Liver (tissue), 9 donors: ENCODE measurements around the gene MYO5A. TPM values are rescaled to one million over a fixed set of nuclear protein-coding genes. Genes with fewer than 3 reads are reported as not detected.

Experiments
- DNase-seq: peaks from one replicate; pipeline ENCODE4 v3.0.0-alpha.2; 2017; ENCODE audit warnings: low spot score
- H3K27ac ChIP-seq, 2 donors: one replicate each; pipeline ENCODE4 v1.7.0; 2013; ENCODE audit warnings: inconsistent platforms in 2 of 2, low read length in 2 of 2, control low read depth in 1 of 2, low read depth in 1 of 2, mild to moderate bottlenecking in 1 of 2
- H3K27me3 ChIP-seq, 4 donors: one replicate each; pipeline versions ENCODE4 v1.6.1 to v1.7.0; 2013; ENCODE audit warnings: low read length in 3 of 4, inconsistent platforms in 1 of 4, mild to moderate bottlenecking in 1 of 4, moderate library complexity in 1 of 4; ENCODE audit not compliant: control insufficient read depth in 4 of 4, insufficient read depth in 4 of 4
- H3K36me3 ChIP-seq, 4 donors: one replicate each; pipeline versions ENCODE4 v1.6.1 to v1.7.0; 2013; ENCODE audit warnings: low read length in 3 of 4, mild to moderate bottlenecking in 3 of 4, low read depth in 1 of 4, moderate library complexity in 1 of 4; ENCODE audit not compliant: control insufficient read depth in 4 of 4, insufficient read depth in 3 of 4
- H3K4me1 ChIP-seq, 4 donors: one replicate each; pipeline versions ENCODE4 v1.6.1 to v1.7.0; 2013; ENCODE audit warnings: low read length in 3 of 4, mild to moderate bottlenecking in 3 of 4, moderate library complexity in 1 of 4; ENCODE audit not compliant: control insufficient read depth in 4 of 4, insufficient read depth in 4 of 4
- H3K4me3 ChIP-seq, 3 donors: one replicate each; pipeline versions ENCODE4 v1.6.1 to v1.7.0; 2013; ENCODE audit warnings: low read length in 3 of 3, control low read depth in 1 of 3, low read depth in 1 of 3, mild to moderate bottlenecking in 1 of 3
- H3K9ac ChIP-seq, 2 donors: one replicate each; pipeline ENCODE4 v1.7.0; 2013; ENCODE audit warnings: low read length in 2 of 2, mild to moderate bottlenecking in 2 of 2, moderate library complexity in 2 of 2, control low read depth in 1 of 2, low read depth in 1 of 2
- H3K9me3 ChIP-seq, 4 donors: one replicate each; pipeline versions ENCODE4 v1.6.1 to v1.7.0; 2013; ENCODE audit warnings: low read length in 3 of 4; ENCODE audit not compliant: control insufficient read depth in 4 of 4
- EGR1 ChIP-seq, 2 donors: IDR thresholded peaks; 2 replicates each; pipeline ENCODE4 v1.6.1; 2016 to 2018; ENCODE audit warnings: antibody characterized with exemption in 2 of 2, low read depth in 2 of 2
- FOXA1 ChIP-seq: IDR thresholded peaks from 2 replicates; pipeline ENCODE4 v1.6.1; 2016; ENCODE audit warnings: antibody characterized with exemption
- FOXA2 ChIP-seq: IDR thresholded peaks from 2 replicates; pipeline ENCODE4 v1.6.1; 2016; ENCODE audit warnings: antibody characterized with exemption
- HNF4A ChIP-seq, 2 donors: conservative IDR thresholded peaks; 2 replicates each; pipeline ENCODE4 v1.6.1; 2016; ENCODE audit warnings: antibody characterized with exemption in 2 of 2, mild to moderate bottlenecking in 2 of 2
- HNF4G ChIP-seq: IDR thresholded peaks from 2 replicates; pipeline ENCODE4 v1.6.1; 2016; ENCODE audit warnings: antibody characterized with exemption
- JUND ChIP-seq, 2 donors: IDR thresholded peaks; 2 replicates each; pipeline ENCODE4 v1.6.1; 2016; ENCODE audit warnings: antibody characterized with exemption in 2 of 2
- MAX ChIP-seq: IDR thresholded peaks from 2 replicates; pipeline ENCODE4 v1.6.1; 2016; ENCODE audit warnings: antibody characterized with exemption
- NR2F2 ChIP-seq: IDR thresholded peaks from 2 replicates; pipeline ENCODE4 v1.6.1; 2016; ENCODE audit warnings: antibody characterized with exemption
- RAD21 ChIP-seq, 2 donors: IDR thresholded peaks; 2 replicates each; pipeline ENCODE4 v1.6.1; 2016; ENCODE audit warnings: antibody characterized with exemption in 2 of 2, mild to moderate bottlenecking in 2 of 2
- RXRA ChIP-seq, 2 donors: IDR thresholded peaks; 2 replicates each; pipeline ENCODE4 v1.6.1; 2017 to 2018; ENCODE audit warnings: antibody characterized with exemption in 2 of 2, mild to moderate bottlenecking in 1 of 2
- SP1 ChIP-seq: IDR thresholded peaks from 2 replicates; pipeline ENCODE4 v1.6.1; 2018; ENCODE audit warnings: antibody characterized with exemption, mild to moderate bottlenecking
- TAF1 ChIP-seq: conservative IDR thresholded peaks from 2 replicates; pipeline ENCODE4 v1.6.1; 2016; ENCODE audit warnings: antibody characterized with exemption, mild to moderate bottlenecking
- YY1 ChIP-seq: IDR thresholded peaks from 2 replicates; pipeline ENCODE4 v1.6.1; 2016; ENCODE audit warnings: antibody characterized with exemption, mild to moderate bottlenecking
- ZBTB33 ChIP-seq: IDR thresholded peaks from 2 replicates; pipeline ENCODE4 v1.6.1; 2016; ENCODE audit warnings: antibody characterized with exemption
- WGBS: extraction: QIAGEN DNeasy Blood & Tissue Kit; methylation state at CpG from one replicate; pipeline ENCODE4 v1.1.7; 2013; 5-methylcytosine and 5-hydroxymethylcytosine counted together
- polyA plus RNA-seq, 2 donors: library from polyadenylated mRNA; stranded (reverse) in 1 of 2; unstranded in 1 of 2; fragments of 200-250 nt in 1 of 2; fragments of >200 nt in 1 of 2; fragmentation: Nextera tagmentation in 1 of 2; extraction: Ambion mirVana in 1 of 2; gene quantifications; one replicate each; pipeline versions ENCODE4 v1.2.1 to v1.2.3, GENCODE V29; 2013 to 2015
- total RNA-seq, 2 donors: library from RNA; depleted of rRNA; stranded (reverse); fragments of >200 nt; gene quantifications; one replicate each; pipeline ENCODE4 v1.2.3, GENCODE V29; 2014
- donor health status: healthy.
- donor health status: healthy.
- donor health status: healthy.
- donor health status: healthy.
- donor health status: healthy.

MYO5A gene
- total and polyA plus RNA-seq, 4 donors: 1.0 to 7.1 (median 3.0) TPM

DNA sequence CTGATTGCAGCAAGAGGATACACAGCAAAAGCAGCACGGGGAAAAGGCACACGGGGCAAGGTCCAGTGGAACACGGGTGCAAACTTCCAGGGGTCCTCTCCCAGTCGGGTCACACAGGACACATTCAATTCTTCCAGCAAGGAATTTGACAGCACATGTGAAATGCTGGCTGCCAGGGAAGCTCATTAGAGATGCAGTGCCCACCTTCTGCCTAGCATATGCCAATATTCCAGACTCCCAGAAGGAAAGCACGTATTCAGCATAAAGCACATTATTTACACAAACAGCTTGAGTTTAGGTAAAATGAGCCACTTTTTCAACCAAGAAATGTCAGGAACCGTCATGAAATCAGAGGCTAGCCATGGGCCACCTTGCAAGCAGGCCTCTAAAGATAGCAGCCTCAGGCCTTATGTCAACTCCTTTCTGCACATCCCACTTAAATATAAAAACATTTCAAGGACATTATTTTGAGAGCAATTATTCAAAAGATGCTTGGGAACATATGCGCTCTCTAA is 252.4 kb downstream of the MYO5A start (continued):
- no peak for TF ChIP-seq ZBTB33
- no peak for TF ChIP-seq SP1

- no peaks in the 10 kb centered on the region for H3K4me1 ChIP-seq
- no peak overlapping the region for H3K4me3 ChIP-seq
- no peak for TF ChIP-seq RXRA (IDR thresholded peaks at IDR 0.05)
- no peak for TF ChIP-seq JUND (IDR thresholded peaks at IDR 0.05)
- no peak for TF ChIP-seq RAD21 (IDR thresholded peaks at IDR 0.05)
- no peak for TF ChIP-seq NR2F2
- TF ChIP-seq FOXA2: no peak
- no peak for TF ChIP-seq SP1
- no peak for TF ChIP-seq HNF4A (conservative IDR thresholded peaks at IDR 0.05)
- TF ChIP-seq TAF1: no peak
- TF ChIP-seq MAX: no peak
- no peak for TF ChIP-seq EGR1 (IDR thresholded peaks at IDR 0.05; ENCODE audit: low read depth in 2 of 2)
- TF ChIP-seq FOXA1: no peak
- no peaks in the 10 kb centered on the region for H3K27me3 ChIP-seq
- no peak overlapping the region for H3K9ac ChIP-seq
- no peak overlapping the region for H3K27ac ChIP-seq
- H3K9me3 ChIP-seq: no peaks in the 10 kb centered on the region
- 88% methylated on average over 11 of the region's 11 CpGs for WGBS
- peaks cover 0 to 6% (median 0%) of the 10 kb centered on the region in 4 donors for H3K36me3 ChIP-seq
- no peak for DNase-seq
These were observed 265.0 kb downstream of the MYO5A start for GRCh38 chr15:52263563-52264282.

DNA sequence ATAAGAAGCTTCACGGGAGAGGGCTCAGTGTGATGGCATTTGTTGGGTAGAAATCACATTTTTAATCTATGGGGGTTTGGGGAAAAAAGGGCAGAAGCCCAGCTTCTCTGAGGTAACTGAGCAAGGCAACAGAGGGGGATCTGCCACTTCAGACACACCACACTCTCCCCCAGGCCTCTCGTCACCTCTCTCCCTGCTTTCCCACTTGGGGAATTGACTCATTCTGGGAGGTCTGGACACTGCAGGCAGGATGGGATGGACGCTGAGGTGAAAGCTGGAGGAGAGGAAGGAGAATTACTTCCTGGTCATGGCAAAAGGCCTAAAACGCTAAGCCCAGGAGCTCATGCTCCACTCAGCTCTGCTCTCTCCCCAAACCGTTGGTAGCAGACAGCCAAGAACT is 266.3 kb downstream of the MYO5A start:
- Histone ChIP-seq H3K4me3 (no peak overlapping the region), H3K4me1 (no peaks in the 10 kb centered on the region), H3K9me3 (no peaks in the 10 kb centered on the region), H3K9ac (no peak overlapping the region), H3K36me3 (peaks cover 0 to 6% (median 0%) of the 10 kb centered on the region in 4 donors), H3K27me3 (no peaks in the 10 kb centered on the region), H3K27ac (peak overlapping the region in 1 of 2 donors; percentile 25)
- no peak for DNase-seq
- WGBS: 88% methylated on average over 5 of the region's 5 CpGs
- TF ChIP-seq HNF4A (conservative IDR thresholded peaks at IDR 0.05) (no peak), FOXA1 (no peak), HNF4G (no peak), FOXA2 (no peak), SP1 (no peak), NR2F2 (no peak), ZBTB33 (no peak), YY1 (no peak), RXRA (IDR thresholded peaks at IDR 0.05) (no peak), TAF1 (no peak)
